Liver (tissue), 3 donors: Measurements from ENCODE around the gene ITGB1.

Experiments used
- HNF4A ChIP-seq, 2 donors: conservative IDR thresholded peaks; 2 replicates each; pipeline ENCODE4 v1.6.1; 2016; ENCODE audit warnings: antibody characterized with exemption in 2 of 2, mild to moderate bottlenecking in 2 of 2
- TF ChIP-seq, protein P1 (sequence below): fragments of 150-350 bp; IDR thresholded peaks from 2 replicates; pipeline ENCODE4 v1.5.1; 2017; ENCODE audit warnings: improper control_type of control experiment, low read depth, low read length; ENCODE audit not compliant: missing input control
- donor health status: healthy.
- donor health status: healthy.

DNA sequence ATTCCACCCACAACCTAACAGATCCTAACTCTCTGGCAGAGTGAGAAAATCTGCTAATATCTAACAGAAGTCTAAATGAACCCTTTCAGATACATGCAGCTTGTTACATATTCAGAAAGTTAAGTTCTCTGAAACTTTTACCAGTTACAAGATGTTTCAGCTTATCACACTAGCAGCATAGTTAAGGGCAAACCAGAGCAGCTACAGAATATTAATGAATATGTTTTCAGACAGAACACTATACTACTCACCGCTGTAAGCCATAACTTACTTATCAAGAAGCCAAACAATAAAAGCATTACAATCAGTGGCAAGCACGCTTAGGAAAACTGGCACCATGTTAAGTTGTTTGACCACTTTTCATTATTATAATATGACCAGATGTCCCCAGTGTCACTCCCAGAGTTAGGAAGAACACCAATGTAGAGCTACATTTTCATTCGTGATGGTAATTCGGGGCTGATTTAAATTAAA lies 2.7 kb downstream of the ITGB1 start:
- TF ChIP-seq, protein P1, sequence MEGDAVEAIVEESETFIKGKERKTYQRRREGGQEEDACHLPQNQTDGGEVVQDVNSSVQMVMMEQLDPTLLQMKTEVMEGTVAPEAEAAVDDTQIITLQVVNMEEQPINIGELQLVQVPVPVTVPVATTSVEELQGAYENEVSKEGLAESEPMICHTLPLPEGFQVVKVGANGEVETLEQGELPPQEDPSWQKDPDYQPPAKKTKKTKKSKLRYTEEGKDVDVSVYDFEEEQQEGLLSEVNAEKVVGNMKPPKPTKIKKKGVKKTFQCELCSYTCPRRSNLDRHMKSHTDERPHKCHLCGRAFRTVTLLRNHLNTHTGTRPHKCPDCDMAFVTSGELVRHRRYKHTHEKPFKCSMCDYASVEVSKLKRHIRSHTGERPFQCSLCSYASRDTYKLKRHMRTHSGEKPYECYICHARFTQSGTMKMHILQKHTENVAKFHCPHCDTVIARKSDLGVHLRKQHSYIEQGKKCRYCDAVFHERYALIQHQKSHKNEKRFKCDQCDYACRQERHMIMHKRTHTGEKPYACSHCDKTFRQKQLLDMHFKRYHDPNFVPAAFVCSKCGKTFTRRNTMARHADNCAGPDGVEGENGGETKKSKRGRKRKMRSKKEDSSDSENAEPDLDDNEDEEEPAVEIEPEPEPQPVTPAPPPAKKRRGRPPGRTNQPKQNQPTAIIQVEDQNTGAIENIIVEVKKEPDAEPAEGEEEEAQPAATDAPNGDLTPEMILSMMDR, result no peak
- TF ChIP-seq HNF4A (conservative IDR thresholded peaks at IDR 0.05), result no peak
